Right atrium auricular region (tissue), 2 donors: ENCODE measurements around the gene BIRC7. TPM values are rescaled to one million over a fixed set of nuclear protein-coding genes. Genes with fewer than 3 reads are reported as not detected.

ENCODE experiments used
- DNase-seq: peaks from one replicate; pipeline ENCODE4 v3.0.0-alpha.2; 2019; ENCODE audit warnings: low spot score
- H3K27ac ChIP-seq, 2 donors: fragments of 200-600 bp; sonication (generic); 1 replicate in 1 of 2; 2 replicates in 1 of 2; pipeline ENCODE4 v1.5.1; 2016 to 2019
- H3K27me3 ChIP-seq, 2 donors: fragments of 200-600 bp; sonication (generic); one replicate each; pipeline versions ENCODE4 v1.5.1 to v1.6.0; 2017 to 2019
- H3K36me3 ChIP-seq: fragments of 200-600 bp; sonication (generic); one replicate; pipeline ENCODE4 v1.5.1; 2016
- H3K4me1 ChIP-seq, 2 donors: fragments of 200-600 bp; sonication (generic); one replicate each; pipeline versions ENCODE4 v1.5.1 to v1.6.0; 2017 to 2019
- H3K4me3 ChIP-seq, 2 donors: fragments of 200-600 bp; sonication (generic); 1 replicate in 1 of 2; 2 replicates in 1 of 2; pipeline ENCODE4 v1.5.1; 2017 to 2019; ENCODE audit warnings: mild to moderate bottlenecking in 1 of 2, moderate library complexity in 1 of 2
- H3K9me3 ChIP-seq, 2 donors: fragments of 200-600 bp; sonication (generic); one replicate each; pipeline ENCODE4 v1.5.1; 2019
- total RNA-seq, 2 donors: library from RNA; depleted of rRNA; stranded (reverse); fragments of >200 nt; gene quantifications; one replicate each; pipeline ENCODE4 v1.1.0, GENCODE V29; 2016
- TF ChIP-seq, protein P1 (sequence below), 2 donors: fragments of 200-600 bp; sonication (generic); IDR thresholded peaks; one replicate each; pipeline ENCODE4 v1.5.1; 2019; ENCODE audit warnings: antibody characterized with exemption in 2 of 2

BIRC7 gene, protein sequence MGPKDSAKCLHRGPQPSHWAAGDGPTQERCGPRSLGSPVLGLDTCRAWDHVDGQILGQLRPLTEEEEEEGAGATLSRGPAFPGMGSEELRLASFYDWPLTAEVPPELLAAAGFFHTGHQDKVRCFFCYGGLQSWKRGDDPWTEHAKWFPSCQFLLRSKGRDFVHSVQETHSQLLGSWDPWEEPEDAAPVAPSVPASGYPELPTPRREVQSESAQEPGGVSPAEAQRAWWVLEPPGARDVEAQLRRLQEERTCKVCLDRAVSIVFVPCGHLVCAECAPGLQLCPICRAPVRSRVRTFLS
- not detected for total RNA-seq

DNA sequence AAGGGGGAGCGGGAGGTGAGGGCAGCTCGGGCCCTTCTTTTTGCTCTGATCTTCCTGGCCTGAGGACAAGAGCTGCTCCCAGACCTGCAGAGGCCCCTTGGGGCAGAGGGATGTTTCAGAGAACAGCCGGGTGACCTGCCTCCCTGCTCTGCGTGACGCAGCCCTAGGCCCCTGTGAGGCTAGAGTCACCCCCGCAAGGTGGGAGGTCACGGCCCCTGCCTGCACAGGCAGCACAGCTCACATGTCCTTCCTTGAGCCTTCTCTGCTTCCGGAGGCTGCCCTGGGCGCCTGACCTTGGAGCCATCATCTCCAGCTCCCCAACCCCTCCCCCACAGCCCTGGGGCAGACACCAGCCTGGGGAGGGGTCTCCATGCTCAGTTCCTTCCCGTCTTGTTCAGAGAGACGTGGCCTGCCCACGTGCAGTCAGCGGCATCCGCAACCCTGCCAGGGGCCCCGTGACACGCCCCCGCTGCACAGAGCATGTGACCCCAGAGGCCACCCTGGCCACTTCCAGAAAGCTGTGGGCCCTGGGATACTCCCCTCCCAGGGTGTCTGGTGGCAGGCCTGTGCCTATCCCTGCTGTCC is at the start of gene BIRC7:
TSS of gene BIRC7 (plus strand) at position 507 of the 585 bp plus-strand sequence. CDS start 192 bp downstream, outside the sequence.
- no peak for DNase-seq

DNA sequence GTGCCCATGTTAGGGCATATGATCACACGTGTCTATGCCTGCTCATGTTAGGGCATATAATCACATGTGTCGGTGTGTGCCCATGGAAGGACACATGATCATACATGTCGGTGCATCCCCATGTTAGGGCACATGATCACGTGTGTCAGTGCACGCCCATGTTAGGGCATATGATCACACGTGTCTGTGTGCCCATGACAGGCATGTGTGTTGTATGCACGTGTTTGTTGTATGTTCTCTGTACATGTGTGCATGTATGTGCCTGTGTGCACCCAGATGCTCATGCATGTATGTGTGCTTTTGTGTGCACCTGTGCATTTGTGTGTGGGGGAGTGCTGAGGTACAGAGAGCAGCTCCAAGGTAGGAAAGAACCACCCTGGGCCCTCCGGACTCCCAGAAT is 49.6 kb upstream of the BIRC7 start:
- Histone ChIP-seq H3K4me1 (no peaks in the 10 kb centered on the region), H3K27me3 (no peaks in the 10 kb centered on the region), H3K9me3 (no peaks in the 10 kb centered on the region), H3K27ac (no peak overlapping the region), H3K4me3 (no peak overlapping the region), H3K36me3 (no peaks in the 10 kb centered on the region)
- TF ChIP-seq, protein P1, sequence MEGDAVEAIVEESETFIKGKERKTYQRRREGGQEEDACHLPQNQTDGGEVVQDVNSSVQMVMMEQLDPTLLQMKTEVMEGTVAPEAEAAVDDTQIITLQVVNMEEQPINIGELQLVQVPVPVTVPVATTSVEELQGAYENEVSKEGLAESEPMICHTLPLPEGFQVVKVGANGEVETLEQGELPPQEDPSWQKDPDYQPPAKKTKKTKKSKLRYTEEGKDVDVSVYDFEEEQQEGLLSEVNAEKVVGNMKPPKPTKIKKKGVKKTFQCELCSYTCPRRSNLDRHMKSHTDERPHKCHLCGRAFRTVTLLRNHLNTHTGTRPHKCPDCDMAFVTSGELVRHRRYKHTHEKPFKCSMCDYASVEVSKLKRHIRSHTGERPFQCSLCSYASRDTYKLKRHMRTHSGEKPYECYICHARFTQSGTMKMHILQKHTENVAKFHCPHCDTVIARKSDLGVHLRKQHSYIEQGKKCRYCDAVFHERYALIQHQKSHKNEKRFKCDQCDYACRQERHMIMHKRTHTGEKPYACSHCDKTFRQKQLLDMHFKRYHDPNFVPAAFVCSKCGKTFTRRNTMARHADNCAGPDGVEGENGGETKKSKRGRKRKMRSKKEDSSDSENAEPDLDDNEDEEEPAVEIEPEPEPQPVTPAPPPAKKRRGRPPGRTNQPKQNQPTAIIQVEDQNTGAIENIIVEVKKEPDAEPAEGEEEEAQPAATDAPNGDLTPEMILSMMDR (IDR thresholded peaks at IDR 0.05), result no peak
- no peak for DNase-seq

More for the DNA sequence above, at the start of gene BIRC7:
- H3K9me3 ChIP-seq, result no peaks in the 10 kb centered on the region
- no peaks in the 10 kb centered on the region for H3K27me3 ChIP-seq
- H3K36me3 ChIP-seq, result no peaks in the 10 kb centered on the region
- H3K27ac ChIP-seq, result no peak within 1 kb of the TSS
- H3K4me3 ChIP-seq, result no peak within 1 kb of the TSS
- TF ChIP-seq, protein P1 (IDR thresholded peaks at IDR 0.05), result no peak
- peaks cover 0 to 6% of the 10 kb centered on the region in 2 donors for H3K4me1 ChIP-seq

DNA sequence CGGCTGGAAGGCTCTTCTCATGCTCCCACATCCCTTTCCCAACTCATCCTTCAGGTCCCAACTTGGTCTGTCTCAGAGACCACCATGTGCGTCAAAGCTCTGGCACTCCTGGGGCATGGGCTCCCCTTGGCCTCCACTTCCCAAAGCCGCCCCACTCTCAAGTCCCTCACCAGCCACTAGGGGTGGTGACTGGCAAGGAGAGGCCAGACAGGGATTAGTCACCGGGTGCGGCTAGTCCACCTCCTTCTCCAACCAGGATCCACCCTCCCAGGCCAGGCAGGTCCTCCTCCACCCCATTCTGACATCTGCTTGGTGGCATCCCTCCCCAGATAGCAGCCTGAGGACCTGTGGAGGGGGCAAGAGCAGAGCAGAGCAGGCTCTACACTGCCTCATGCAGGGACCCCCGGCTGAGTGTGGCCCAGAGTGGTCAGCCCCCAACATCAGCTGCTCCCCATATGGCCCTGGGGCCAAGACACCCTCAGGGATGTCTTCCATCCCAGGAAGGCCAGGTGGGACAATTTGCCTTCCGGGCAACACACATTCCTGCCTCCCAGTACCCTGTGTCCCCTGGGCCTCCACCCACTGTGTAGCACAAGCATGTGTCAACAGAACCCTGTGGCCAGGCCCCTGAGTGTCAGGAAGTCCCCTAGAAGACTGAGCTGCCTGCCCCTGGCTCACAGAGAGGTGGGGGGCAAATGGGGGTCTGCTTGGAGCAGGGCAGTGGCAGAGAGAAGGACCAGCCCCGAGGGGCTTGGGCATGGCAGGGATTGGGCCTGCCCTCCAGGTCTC is 49.0 kb upstream of the BIRC7 start:
- no peak overlapping the region for H3K27ac ChIP-seq
- H3K4me3 ChIP-seq, result no peak overlapping the region
- H3K9me3 ChIP-seq, result no peaks in the 10 kb centered on the region
- no peaks in the 10 kb centered on the region for H3K36me3 ChIP-seq
- H3K4me1 ChIP-seq, result no peaks in the 10 kb centered on the region
- TF ChIP-seq, protein P1 (IDR thresholded peaks at IDR 0.05), result no peak
- no peaks in the 10 kb centered on the region for H3K27me3 ChIP-seq
- no peak for DNase-seq

DNA sequence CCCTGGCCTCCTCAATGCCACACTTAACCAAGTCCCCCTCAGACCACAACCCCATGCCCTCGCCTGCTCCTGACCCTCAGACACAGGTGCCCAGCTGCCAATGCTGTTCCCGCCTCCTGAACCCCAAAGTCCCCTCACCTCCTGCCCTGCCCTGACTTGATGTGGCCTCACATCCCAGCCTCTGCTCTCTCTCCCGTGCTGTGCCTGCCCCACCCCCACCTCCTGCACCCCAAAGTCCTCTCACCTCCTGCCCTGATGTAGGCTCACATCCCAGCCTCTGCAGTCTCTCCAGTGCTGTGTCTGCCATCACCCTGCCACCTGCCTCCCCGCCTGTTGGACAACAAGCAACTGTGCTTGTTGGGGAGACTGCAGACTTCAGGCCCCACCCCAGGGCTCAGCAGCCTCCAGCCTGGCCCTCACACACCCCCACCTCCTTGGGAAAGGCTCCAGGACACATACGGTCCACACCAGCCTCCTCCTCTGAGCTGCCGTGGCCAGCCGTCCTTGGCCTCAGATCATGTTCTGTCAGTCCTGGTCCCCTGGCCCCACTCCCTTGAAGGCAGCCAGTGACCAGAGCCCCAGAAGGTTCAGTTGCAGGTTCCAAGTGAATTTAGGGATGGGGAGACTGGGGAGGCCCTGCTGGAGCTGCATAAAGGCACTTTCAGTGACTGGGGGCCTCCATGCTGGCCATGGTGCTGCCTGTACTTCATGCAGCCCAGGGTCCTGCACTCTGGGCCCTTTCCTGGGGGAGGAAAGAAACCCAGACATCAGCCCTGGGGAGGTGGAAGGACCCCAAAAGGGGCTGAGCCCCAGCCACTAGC is 48.2 kb upstream of the BIRC7 start:
- H3K4me3 ChIP-seq, result no peak overlapping the region
- no peaks in the 10 kb centered on the region for H3K4me1 ChIP-seq
- DNase-seq, result no peak
- no peaks in the 10 kb centered on the region for H3K36me3 ChIP-seq
- no peaks in the 10 kb centered on the region for H3K27me3 ChIP-seq
- H3K9me3 ChIP-seq, result no peaks in the 10 kb centered on the region
- no peak overlapping the region for H3K27ac ChIP-seq
- TF ChIP-seq, protein P1 (IDR thresholded peaks at IDR 0.05), result no peak

DNA sequence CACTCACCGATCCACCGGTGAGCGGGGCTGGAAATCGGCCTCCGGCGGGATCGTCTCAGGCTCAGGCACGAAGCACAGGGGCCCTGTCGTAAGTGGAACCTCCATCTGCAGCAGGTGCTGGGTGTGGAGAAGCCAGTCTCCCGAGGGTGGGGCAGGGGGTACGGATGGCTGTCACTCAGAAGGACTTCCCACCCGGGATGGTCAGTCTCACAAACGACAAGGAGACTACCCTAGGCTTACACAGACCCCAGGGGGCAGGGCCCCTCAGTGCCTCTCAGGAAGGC is 47.6 kb upstream of the BIRC7 start:
- no peak overlapping the region for H3K27ac ChIP-seq
- no peak for DNase-seq
- no peaks in the 10 kb centered on the region for H3K9me3 ChIP-seq
- H3K4me1 ChIP-seq, result no peaks in the 10 kb centered on the region
- no peak overlapping the region for H3K4me3 ChIP-seq
- no peaks in the 10 kb centered on the region for H3K36me3 ChIP-seq
- TF ChIP-seq, protein P1 (IDR thresholded peaks at IDR 0.05), result no peak
- H3K27me3 ChIP-seq, result no peaks in the 10 kb centered on the region
